Neural progenitor cell (in vitro differentiated cells): ENCODE data around the gene GPR50.

Source experiments
- EZH2 ChIP-seq: fragments of 200-600 bp; sonication (generic); IDR thresholded peaks from 2 replicates; pipeline ENCODE4 v1.6.1; 2017; ENCODE audit warnings: antibody characterized with exemption, mild to moderate bottlenecking, moderate library complexity
- TF ChIP-seq, protein P1 (sequence below): fragments of 200-600 bp; sonication (generic); IDR thresholded peaks from 2 replicates; pipeline ENCODE4 v1.5.1; 2017; ENCODE audit warnings: antibody characterized with exemption, mild to moderate bottlenecking

DNA sequence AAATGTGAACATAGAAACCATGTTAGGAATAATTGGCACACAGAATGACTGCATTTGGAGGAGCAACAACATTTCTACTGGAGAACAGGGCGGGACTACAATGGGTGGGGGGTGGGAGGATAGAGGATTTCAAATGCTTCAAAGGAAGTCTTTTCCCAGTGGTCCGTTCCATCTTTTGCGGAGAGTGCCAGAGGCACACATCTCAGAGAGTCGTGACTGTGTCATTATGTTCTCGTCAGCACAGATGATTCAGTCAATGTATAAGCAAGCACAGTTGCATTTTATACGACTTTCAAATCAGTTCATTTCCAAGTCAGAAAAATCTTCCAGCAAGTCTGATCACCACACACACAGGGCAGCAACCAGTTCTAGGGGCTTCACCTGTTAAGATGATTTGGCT, 22.7 kb upstream of the GPR50 start:
- no peak for TF ChIP-seq EZH2
- TF ChIP-seq, protein P1, sequence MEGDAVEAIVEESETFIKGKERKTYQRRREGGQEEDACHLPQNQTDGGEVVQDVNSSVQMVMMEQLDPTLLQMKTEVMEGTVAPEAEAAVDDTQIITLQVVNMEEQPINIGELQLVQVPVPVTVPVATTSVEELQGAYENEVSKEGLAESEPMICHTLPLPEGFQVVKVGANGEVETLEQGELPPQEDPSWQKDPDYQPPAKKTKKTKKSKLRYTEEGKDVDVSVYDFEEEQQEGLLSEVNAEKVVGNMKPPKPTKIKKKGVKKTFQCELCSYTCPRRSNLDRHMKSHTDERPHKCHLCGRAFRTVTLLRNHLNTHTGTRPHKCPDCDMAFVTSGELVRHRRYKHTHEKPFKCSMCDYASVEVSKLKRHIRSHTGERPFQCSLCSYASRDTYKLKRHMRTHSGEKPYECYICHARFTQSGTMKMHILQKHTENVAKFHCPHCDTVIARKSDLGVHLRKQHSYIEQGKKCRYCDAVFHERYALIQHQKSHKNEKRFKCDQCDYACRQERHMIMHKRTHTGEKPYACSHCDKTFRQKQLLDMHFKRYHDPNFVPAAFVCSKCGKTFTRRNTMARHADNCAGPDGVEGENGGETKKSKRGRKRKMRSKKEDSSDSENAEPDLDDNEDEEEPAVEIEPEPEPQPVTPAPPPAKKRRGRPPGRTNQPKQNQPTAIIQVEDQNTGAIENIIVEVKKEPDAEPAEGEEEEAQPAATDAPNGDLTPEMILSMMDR, result no peak
